Thyroid gland (tissue), 4 donors: ENCODE results near the gene GPR183.

Experiments used
- CTCF ChIP-seq, 6 experiments: fragments of 200-600 bp in 3 of 6; fragments of 450-650 bp in 3 of 6; sonication (generic) in 3 of 6; IDR thresholded peaks; one replicate each; pipeline ENCODE4 v1.5.1; 2016 to 2019; ENCODE audit warnings: antibody characterized with exemption in 6 of 6, mild to moderate bottlenecking in 2 of 6, inconsistent platforms in 1 of 6, moderate library complexity in 1 of 6
- POLR2A ChIP-seq, 2 donors: fragments of 450-650 bp; IDR thresholded peaks; one replicate each; pipeline ENCODE4 v1.6.1; 2017; ENCODE audit warnings: antibody characterized with exemption in 2 of 2, mild to moderate bottlenecking in 2 of 2, moderate library complexity in 1 of 2

- TF ChIP-seq CTCF (IDR thresholded peaks at IDR 0.05) (no peak), POLR2A (IDR thresholded peaks at IDR 0.05) (no peak)
These were observed 1.4 kb upstream of the GPR183 start for GRCh38 chr13:99308471-99309087.
